H9 (cell line): ENCODE data around the gene MAN2C1. TPM values are rescaled to one million over a fixed set of nuclear protein-coding genes. Genes with fewer than 3 reads are reported as not detected.
A peak's percentile ranks its signal among the peaks of the same experiment; 100 is the strongest.

ENCODE experiments used
- DNase-seq: peaks from one replicate; pipeline ENCODE4 v3.0.0-alpha.2; 2017
- H2AFZ ChIP-seq: one replicate; pipeline ENCODE4 v1.6.1; 2013; ENCODE audit warnings: mild to moderate bottlenecking, low read length, control low read depth, moderate library complexity
- H2AK5ac ChIP-seq: 2 replicates; pipeline ENCODE4 v1.6.1; 2013; ENCODE audit warnings: low read length, control low read depth, mixed read lengths; ENCODE audit not compliant: insufficient read length
- H2BK120ac ChIP-seq: one replicate; pipeline ENCODE4 v1.6.1; 2013; ENCODE audit warnings: low read depth, mild to moderate bottlenecking, low read length, control low read depth, inconsistent platforms; ENCODE audit not compliant: poor library complexity, severe bottlenecking
- H2BK12ac ChIP-seq: 2 replicates; pipeline ENCODE4 v1.6.1; 2013; ENCODE audit warnings: low read length, control low read depth, mixed read lengths, low read depth; ENCODE audit not compliant: insufficient read length
- H2BK15ac ChIP-seq: 2 replicates; pipeline ENCODE4 v1.6.1; 2013; ENCODE audit warnings: low read depth, low read length, control low read depth
- H2BK20ac ChIP-seq: one replicate; pipeline ENCODE4 v1.6.1; 2013; ENCODE audit warnings: low read depth, mild to moderate bottlenecking, low read length, control low read depth, inconsistent platforms; ENCODE audit not compliant: poor library complexity, severe bottlenecking
- H2BK5ac ChIP-seq: 2 replicates; pipeline ENCODE4 v1.6.1; 2013; ENCODE audit warnings: low read length, control low read depth, mixed read lengths; ENCODE audit not compliant: insufficient read length
- H3K14ac ChIP-seq: 2 replicates; pipeline ENCODE4 v1.6.1; 2013; ENCODE audit warnings: low read length, control low read depth; ENCODE audit not compliant: insufficient read depth
- H3K18ac ChIP-seq: 2 replicates; pipeline ENCODE4 v1.6.1; 2013; ENCODE audit warnings: low read depth, mild to moderate bottlenecking, mixed read lengths, low read length, control low read depth; ENCODE audit not compliant: insufficient read length
- H3K23ac ChIP-seq: 2 replicates; pipeline ENCODE4 v1.6.1; 2013; ENCODE audit warnings: low read length, control low read depth, mixed read lengths, low read depth; ENCODE audit not compliant: insufficient read length
- H3K23me2 ChIP-seq: 2 replicates; pipeline ENCODE4 v1.6.1; 2013; ENCODE audit warnings: low read depth, mild to moderate bottlenecking, mixed read lengths, low read length, control low read depth; ENCODE audit not compliant: insufficient read length, poor library complexity, severe bottlenecking
- H3K27ac ChIP-seq: 2 replicates; pipeline ENCODE4 v1.5.1; 2013; ENCODE audit warnings: low read length, control low read depth, mixed read lengths, low read depth; ENCODE audit not compliant: insufficient read length
- H3K27me3 ChIP-seq: 2 replicates; pipeline ENCODE4 v1.6.1; 2013; ENCODE audit warnings: low read length, control low read depth, inconsistent platforms; ENCODE audit not compliant: insufficient read depth
- H3K4ac ChIP-seq: 2 replicates; pipeline ENCODE4 v1.6.1; 2013; ENCODE audit warnings: low read depth, mild to moderate bottlenecking, control low read depth, inconsistent platforms, low read length, moderate library complexity
- H3K4me1 ChIP-seq: 2 replicates; pipeline ENCODE4 v1.6.1; 2013; ENCODE audit warnings: low read length, control low read depth, inconsistent platforms; ENCODE audit not compliant: insufficient read depth
- H3K4me2 ChIP-seq: 2 replicates; pipeline ENCODE4 v1.6.1; 2013; ENCODE audit warnings: low read length, control low read depth, mixed read lengths; ENCODE audit not compliant: insufficient read length, insufficient read depth
- H3K56ac ChIP-seq: 2 replicates; pipeline ENCODE4 v1.6.1; 2013; ENCODE audit warnings: low read depth, mild to moderate bottlenecking, mixed read lengths, low read length, control low read depth; ENCODE audit not compliant: insufficient read length
- H3K79me1 ChIP-seq: 2 replicates; pipeline ENCODE4 v1.6.1; 2013; ENCODE audit warnings: low read depth, mild to moderate bottlenecking, moderate library complexity, low read length, control low read depth, inconsistent platforms; ENCODE audit not compliant: insufficient read depth, poor library complexity, severe bottlenecking
- H3K79me2 ChIP-seq: 2 replicates; pipeline ENCODE4 v1.6.1; 2013; ENCODE audit warnings: low read length, control low read depth, inconsistent platforms; ENCODE audit not compliant: insufficient read depth
- H3K9ac ChIP-seq: 2 replicates; pipeline ENCODE4 v1.6.1; 2013; ENCODE audit warnings: low read length, control low read depth, mixed read lengths; ENCODE audit not compliant: insufficient read length; ENCODE audit errors: extremely low read depth
- H3K9me3 ChIP-seq: one replicate; pipeline ENCODE4 v1.6.1; 2013; ENCODE audit warnings: low read depth, low read length, inconsistent platforms; ENCODE audit not compliant: control insufficient read depth
- H3T11ph ChIP-seq: one replicate; pipeline ENCODE4 v1.6.1; 2013; ENCODE audit warnings: mild to moderate bottlenecking, low read length, control low read depth, inconsistent platforms
- H4K20me1 ChIP-seq: one replicate; pipeline ENCODE4 v1.6.1; 2013; ENCODE audit not compliant: control insufficient read depth, insufficient read length, insufficient read depth
- H4K5ac ChIP-seq: 2 replicates; pipeline ENCODE4 v1.6.1; 2013; ENCODE audit warnings: low read depth, mild to moderate bottlenecking, mixed read lengths, low read length, control low read depth; ENCODE audit not compliant: insufficient read length
- H4K8ac ChIP-seq: replicated peaks from 2 replicates; pipeline ENCODE4 v1.6.1; 2013; ENCODE audit warnings: low read length, control low read depth, mixed read lengths, low read depth; ENCODE audit not compliant: insufficient read length
- H4K91ac ChIP-seq: 2 replicates; pipeline ENCODE4 v1.6.1; 2013; ENCODE audit warnings: low read depth, mild to moderate bottlenecking, moderate library complexity, mixed read lengths, low read length, control low read depth; ENCODE audit not compliant: insufficient read length
- H3K27ac Mint-ChIP-seq, 3 experiments: 2 replicates in 2 of 3; 3 replicates in 1 of 3; pipeline ENCODE4 v1.8.0; 2020 to 2021; ENCODE audit warnings: mixed read lengths in 3 of 3, mild to moderate bottlenecking in 1 of 3, moderate library complexity in 1 of 3
- H3K27me3 Mint-ChIP-seq: 2 replicates; pipeline ENCODE4 v1.8.0; 2021; ENCODE audit warnings: low read depth, mild to moderate bottlenecking, moderate library complexity, mixed read lengths
- H3K36me3 Mint-ChIP-seq, 3 experiments: 2 replicates in 2 of 3; 3 replicates in 1 of 3; pipeline ENCODE4 v1.8.0; 2020 to 2021; ENCODE audit warnings: low read depth in 3 of 3, mixed read lengths in 3 of 3; ENCODE audit not compliant: insufficient read depth in 1 of 3
- H3K4me1 Mint-ChIP-seq, 2 experiments: 2 replicates each; pipeline ENCODE4 v1.8.0; 2020; ENCODE audit warnings: mixed read lengths in 2 of 2
- H3K4me3 Mint-ChIP-seq, 2 experiments: 2 replicates in 1 of 2; 3 replicates in 1 of 2; pipeline ENCODE4 v1.8.0; 2020 to 2021; ENCODE audit warnings: mild to moderate bottlenecking in 2 of 2, mixed read lengths in 2 of 2, moderate library complexity in 1 of 2
- H3K9me3 Mint-ChIP-seq, 2 experiments: 2 replicates in 1 of 2; 3 replicates in 1 of 2; pipeline ENCODE4 v1.8.0; 2020; ENCODE audit warnings: mild to moderate bottlenecking in 2 of 2, mixed read lengths in 2 of 2, moderate library complexity in 1 of 2
- CTCF ChIP-seq: fragments of 200-600 bp; sonication (generic); conservative IDR thresholded peaks from 3 replicates; pipeline ENCODE4 v1.8.0; 2021; ENCODE audit warnings: antibody characterized with exemption, mild to moderate bottlenecking
- WGBS: extraction: QIAGEN DNeasy Blood & Tissue Kit; methylation state at CpG from one replicate; pipeline ENCODE4 v1.1.7; 2013; ENCODE audit warnings: missing lambda C conversion rate, low lambda C conversion rate, mixed read lengths; ENCODE audit not compliant: insufficient read length; ENCODE audit errors: extremely low coverage; 5-methylcytosine and 5-hydroxymethylcytosine counted together
- total RNA-seq: library from RNA; stranded (reverse); gene quantifications from 2 replicates; pipeline ENCODE4 v1.2.1, GENCODE V29; 2021

Gene MAN2C1
- total RNA-seq, 1 experiment from 2014 or later, result 112 TPM

- H3K79me1 ChIP-seq, result no peaks in the 10 kb centered on the region
- WGBS, result no CpG with 5 or more reads among the region's 15 CpGs
- no peak overlapping the region for H3K4ac ChIP-seq
- H2AFZ ChIP-seq, result no peak overlapping the region
- no peak overlapping the region for H2BK5ac ChIP-seq
- no peak overlapping the region for H2BK12ac ChIP-seq
- no peak overlapping the region for H3K14ac ChIP-seq
- no peaks in the 10 kb centered on the region for H3K23me2 ChIP-seq
- Mint-ChIP-seq H3K4me3 (no peak overlapping the region), H3K27ac (no peak overlapping the region), H3K4me1 (peaks cover 0 to 2% of the 10 kb centered on the region in 2 experiments; a peak in 1 of 4 replicates), H3K9me3 (no peaks in the 10 kb centered on the region), H3K36me3 (no peaks in the 10 kb centered on the region), H3K27me3 (peaks cover 23% of the 10 kb centered on the region)
- H4K91ac ChIP-seq, result no peak overlapping the region
- TF ChIP-seq CTCF, result peak; percentile 89
- no peaks in the 10 kb centered on the region for H3K4me1 ChIP-seq
- H3K27ac ChIP-seq, result no peak overlapping the region
- peak; percentile 88 for DNase-seq
- H4K5ac ChIP-seq, result no peak overlapping the region
- no peak overlapping the region for H3T11ph ChIP-seq
- H4K8ac ChIP-seq, result no peak overlapping the region
- H3K9ac ChIP-seq, result no peak overlapping the region
- H3K79me2 ChIP-seq, result no peaks in the 10 kb centered on the region
- H3K27me3 ChIP-seq, result no peaks in the 10 kb centered on the region; the same call in 1 of the 2 replicates
- no peak overlapping the region for H2AK5ac ChIP-seq
- no peak overlapping the region for H2BK15ac ChIP-seq
- H2BK120ac ChIP-seq, result no peak overlapping the region
- no peaks in the 10 kb centered on the region for H3K9me3 ChIP-seq
- H3K56ac ChIP-seq, result no peak overlapping the region
- H2BK20ac ChIP-seq, result no peak overlapping the region
- no peaks in the 10 kb centered on the region for H4K20me1 ChIP-seq
- no peak overlapping the region for H3K18ac ChIP-seq
- no peak overlapping the region for H3K4me2 ChIP-seq
- H3K23ac ChIP-seq, result no peak overlapping the region
Measured at GRCh38 chr15:75307778-75308390, 60.5 kb downstream of the MAN2C1 start.
